Gastroesophageal sphincter (tissue), 4 donors: ENCODE measurements around the gene KRT78. TPM values are rescaled to one million over a fixed set of nuclear protein-coding genes. Genes with fewer than 3 reads are reported as not detected.

Experiments used
- ATAC-seq: fragments of 150-250 bp; one replicate; pipeline ENCODE4 v1.9.1; 2016; ENCODE audit warnings: mild to moderate bottlenecking, moderate library complexity
- H3K27ac ChIP-seq, 4 donors: fragments of 200-600 bp; sonication (generic) in 3 of 4; 1 replicate in 3 of 4; 2 replicates in 1 of 4; pipeline ENCODE4 v1.5.1; 2016 to 2019
- H3K27me3 ChIP-seq: fragments of 200-600 bp; sonication (generic); one replicate; pipeline ENCODE4 v1.5.1; 2019
- H3K36me3 ChIP-seq, 2 donors: fragments of 200-600 bp; sonication (generic); one replicate each; pipeline ENCODE4 v1.5.1; 2019; ENCODE audit warnings: control low read depth in 1 of 2
- H3K4me1 ChIP-seq, 3 donors: fragments of 200-600 bp; sonication (generic); 1 replicate in 2 of 3; 2 replicates in 1 of 3; pipeline ENCODE4 v1.5.1; 2016 to 2019; ENCODE audit warnings: control low read depth in 2 of 3
- H3K4me3 ChIP-seq, 2 donors: fragments of 200-600 bp; sonication (generic); one replicate each; pipeline ENCODE4 v1.5.1; 2019; ENCODE audit warnings: mild to moderate bottlenecking in 1 of 2, moderate library complexity in 1 of 2
- H3K9me3 ChIP-seq, 3 donors: fragments of 200-600 bp; sonication (generic); one replicate each; pipeline ENCODE4 v1.5.1; 2017 to 2019; ENCODE audit warnings: control low read depth in 2 of 3
- EP300 ChIP-seq: sonication (generic); formaldehyde crosslinking; IDR thresholded peaks from one replicate; pipeline ENCODE4 v1.6.1; 2017; ENCODE audit warnings: antibody characterized with exemption, mild to moderate bottlenecking
- POLR2A ChIP-seq, 2 donors: fragments of 450-650 bp; IDR thresholded peaks; one replicate each; pipeline ENCODE4 v1.6.1; 2017; ENCODE audit warnings: antibody characterized with exemption in 2 of 2, mild to moderate bottlenecking in 2 of 2, moderate library complexity in 1 of 2
- POLR2AphosphoS5 ChIP-seq: sonication (generic); formaldehyde crosslinking; IDR thresholded peaks from one replicate; pipeline ENCODE4 v1.6.1; 2017; ENCODE audit warnings: antibody characterized with exemption
- WGBS, 2 donors: methylation state at CpG; one replicate each; pipeline ENCODE4 v1.1.5; 2018; ENCODE audit warnings: low coverage in 1 of 2; 5-methylcytosine and 5-hydroxymethylcytosine counted together
- total RNA-seq, 4 donors: library from RNA; depleted of rRNA; stranded (reverse); fragments of >200 nt; gene quantifications; one replicate each; pipeline ENCODE4 v1.1.0, GENCODE V29; 2016
- TF ChIP-seq, protein P1 (sequence below), 4 experiments: fragments of 200-600 bp in 2 of 4; fragments of 450-650 bp in 2 of 4; sonication (generic) in 1 of 4; IDR thresholded peaks; one replicate each; pipeline ENCODE4 v1.5.1; 2017 to 2019; ENCODE audit warnings: antibody characterized with exemption in 4 of 4, mild to moderate bottlenecking in 2 of 4, moderate library complexity in 2 of 4

The KRT78 gene, protein sequence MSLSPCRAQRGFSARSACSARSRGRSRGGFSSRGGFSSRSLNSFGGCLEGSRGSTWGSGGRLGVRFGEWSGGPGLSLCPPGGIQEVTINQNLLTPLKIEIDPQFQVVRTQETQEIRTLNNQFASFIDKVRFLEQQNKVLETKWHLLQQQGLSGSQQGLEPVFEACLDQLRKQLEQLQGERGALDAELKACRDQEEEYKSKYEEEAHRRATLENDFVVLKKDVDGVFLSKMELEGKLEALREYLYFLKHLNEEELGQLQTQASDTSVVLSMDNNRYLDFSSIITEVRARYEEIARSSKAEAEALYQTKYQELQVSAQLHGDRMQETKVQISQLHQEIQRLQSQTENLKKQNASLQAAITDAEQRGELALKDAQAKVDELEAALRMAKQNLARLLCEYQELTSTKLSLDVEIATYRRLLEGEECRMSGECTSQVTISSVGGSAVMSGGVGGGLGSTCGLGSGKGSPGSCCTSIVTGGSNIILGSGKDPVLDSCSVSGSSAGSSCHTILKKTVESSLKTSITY
- total RNA-seq: 1 to 10 TPM in 3 of 4 donors, under 1 TPM in 1; 0.27 to 9.5 (median 1.5) TPM

DNA sequence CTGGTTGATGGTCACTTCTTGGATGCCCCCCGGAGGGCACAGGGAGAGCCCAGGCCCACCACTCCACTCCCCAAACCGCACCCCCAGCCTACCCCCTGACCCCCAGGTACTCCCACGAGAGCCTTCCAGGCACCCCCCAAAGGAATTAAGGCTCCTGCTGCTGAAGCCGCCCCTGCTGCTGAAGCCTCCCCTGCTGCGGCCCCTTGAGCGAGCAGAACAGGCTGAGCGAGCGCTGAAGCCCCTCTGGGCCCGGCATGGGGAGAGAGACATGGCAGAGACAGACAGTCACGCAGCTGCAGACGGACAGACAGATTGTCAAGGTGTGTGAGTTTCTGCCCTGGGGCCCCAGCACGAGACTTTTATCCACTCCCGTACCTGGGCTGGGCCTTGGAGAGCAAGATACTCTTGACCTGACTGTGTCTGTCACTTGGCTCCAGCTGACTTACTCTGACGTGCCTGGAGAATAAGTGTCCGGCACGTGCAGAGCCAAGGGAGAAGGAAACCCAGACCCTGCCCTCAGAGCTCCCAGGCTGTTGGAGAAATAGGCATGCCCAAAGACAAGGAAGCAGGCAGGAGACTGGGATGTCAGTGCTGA is at the start of gene KRT78:
TSS of gene KRT78 (minus strand) at position 334 of the 595 bp plus-strand sequence. CDS start at position 270, 64 bp downstream.
- Histone ChIP-seq H3K27me3 (no peaks in the 10 kb centered on the region), H3K4me1 (no peaks in the 10 kb centered on the region), H3K27ac (no peak within 1 kb of the TSS), H3K36me3 (no peaks in the 10 kb centered on the region), H3K4me3 (no peak within 1 kb of the TSS), H3K9me3 (no peaks in the 10 kb centered on the region)
- no CpG with 5 or more reads among the region's 16 CpGs for WGBS, 2 donors
- TF ChIP-seq, protein P1, sequence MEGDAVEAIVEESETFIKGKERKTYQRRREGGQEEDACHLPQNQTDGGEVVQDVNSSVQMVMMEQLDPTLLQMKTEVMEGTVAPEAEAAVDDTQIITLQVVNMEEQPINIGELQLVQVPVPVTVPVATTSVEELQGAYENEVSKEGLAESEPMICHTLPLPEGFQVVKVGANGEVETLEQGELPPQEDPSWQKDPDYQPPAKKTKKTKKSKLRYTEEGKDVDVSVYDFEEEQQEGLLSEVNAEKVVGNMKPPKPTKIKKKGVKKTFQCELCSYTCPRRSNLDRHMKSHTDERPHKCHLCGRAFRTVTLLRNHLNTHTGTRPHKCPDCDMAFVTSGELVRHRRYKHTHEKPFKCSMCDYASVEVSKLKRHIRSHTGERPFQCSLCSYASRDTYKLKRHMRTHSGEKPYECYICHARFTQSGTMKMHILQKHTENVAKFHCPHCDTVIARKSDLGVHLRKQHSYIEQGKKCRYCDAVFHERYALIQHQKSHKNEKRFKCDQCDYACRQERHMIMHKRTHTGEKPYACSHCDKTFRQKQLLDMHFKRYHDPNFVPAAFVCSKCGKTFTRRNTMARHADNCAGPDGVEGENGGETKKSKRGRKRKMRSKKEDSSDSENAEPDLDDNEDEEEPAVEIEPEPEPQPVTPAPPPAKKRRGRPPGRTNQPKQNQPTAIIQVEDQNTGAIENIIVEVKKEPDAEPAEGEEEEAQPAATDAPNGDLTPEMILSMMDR (IDR thresholded peaks at IDR 0.05): no peak
- no peak for TF ChIP-seq POLR2A (IDR thresholded peaks at IDR 0.05)
- no peak for TF ChIP-seq POLR2AphosphoS5
- no peak for TF ChIP-seq EP300
- ATAC-seq: no peak

- H3K27ac ChIP-seq: peak overlapping the region in 1 of 4 donors; percentile 44
- TF ChIP-seq POLR2A (IDR thresholded peaks at IDR 0.05): no peak
- TF ChIP-seq, protein P1 (IDR thresholded peaks at IDR 0.05): no peak
These were observed 47.7 kb upstream of the KRT78 start for GRCh38 chr12:52896190-52897100.

DNA sequence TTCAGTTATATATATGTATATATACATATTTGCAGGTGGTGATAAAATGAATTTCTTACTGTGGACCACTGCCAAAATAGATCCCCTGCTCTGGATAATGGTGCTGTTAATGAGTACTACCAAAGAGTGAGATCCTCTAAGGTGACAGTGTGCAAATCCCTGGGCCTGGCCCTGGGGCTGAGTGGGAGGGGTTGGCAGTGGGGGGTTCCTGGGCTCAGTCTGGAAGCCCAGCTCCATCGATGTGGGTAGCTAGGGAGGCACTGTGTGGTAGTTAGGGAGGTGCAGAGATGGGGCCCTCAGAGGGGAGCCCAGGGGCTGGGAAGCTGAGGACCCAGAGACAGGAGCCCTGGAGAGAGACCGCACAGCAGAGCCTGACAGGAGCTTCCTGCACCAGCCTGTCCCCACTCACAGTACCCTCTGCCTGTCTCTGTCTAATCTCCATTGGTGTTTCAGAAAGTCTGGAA is 47.0 kb upstream of the KRT78 start:
- no CpG with 5 or more reads among the region's 2 CpGs for WGBS, 2 donors
- Histone ChIP-seq H3K4me3 (no peak overlapping the region), H3K27ac (peak overlapping the region in 1 of 4 donors; percentile 32), H3K9me3 (no peaks in the 10 kb centered on the region), H3K4me1 (peaks cover 0 to 22% (median 0%) of the 10 kb centered on the region in 3 donors), H3K36me3 (peaks cover 0 to 40% of the 10 kb centered on the region in 2 donors), H3K27me3 (no peaks in the 10 kb centered on the region)
- ATAC-seq: no peak
- TF ChIP-seq, protein P1 (IDR thresholded peaks at IDR 0.05): no peak
- TF ChIP-seq POLR2AphosphoS5 (no peak), EP300 (no peak), POLR2A (IDR thresholded peaks at IDR 0.05) (no peak)

More at GRCh38 chr12:52896190-52897100, 47.7 kb upstream of the KRT78 start:
- H3K9me3 ChIP-seq: no peaks in the 10 kb centered on the region
- H3K36me3 ChIP-seq: peaks cover 0 to 46% of the 10 kb centered on the region in 2 donors
- peaks cover 0 to 22% (median 0%) of the 10 kb centered on the region in 3 donors for H3K4me1 ChIP-seq
- ATAC-seq: peak; percentile 28
- H3K27me3 ChIP-seq: no peaks in the 10 kb centered on the region
- no peak overlapping the region for H3K4me3 ChIP-seq
- WGBS, 2 donors: 30 to 88% methylated on average over 1 to 2 of the region's 3 CpGs

DNA sequence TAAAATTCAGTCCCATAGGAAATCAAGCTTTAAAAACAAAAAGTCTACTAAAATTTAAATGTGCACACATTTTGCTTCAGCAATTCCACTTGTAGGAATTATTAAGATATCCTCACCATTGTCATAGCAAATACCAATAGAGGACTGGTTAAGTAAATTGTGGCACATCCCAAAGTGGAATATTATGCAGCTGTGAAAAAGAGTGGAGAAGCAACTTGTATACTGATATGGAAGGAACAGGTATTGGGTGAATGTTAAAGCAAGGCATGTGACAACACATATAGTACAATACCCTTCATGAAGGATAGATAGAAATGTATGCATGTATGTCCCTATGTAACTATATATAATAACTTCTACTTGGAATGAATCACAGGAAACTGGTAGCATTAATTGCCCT is 44.2 kb upstream of the KRT78 start:
- no peaks in the 10 kb centered on the region for H3K9me3 ChIP-seq
- H3K27ac ChIP-seq: no peak overlapping the region
- H3K4me3 ChIP-seq: no peak overlapping the region
- peaks cover 0 to 12% of the 10 kb centered on the region in 2 donors for H3K36me3 ChIP-seq
- ATAC-seq: no peak
- H3K27me3 ChIP-seq: no peaks in the 10 kb centered on the region
- no peak for TF ChIP-seq EP300
- TF ChIP-seq POLR2AphosphoS5: no peak
- TF ChIP-seq POLR2A (IDR thresholded peaks at IDR 0.05): no peak
- TF ChIP-seq, protein P1 (IDR thresholded peaks at IDR 0.05): no peak
- H3K4me1 ChIP-seq: peaks cover 0 to 22% (median 0%) of the 10 kb centered on the region in 3 donors
